ENCODE results near the gene ZSWIM7.

ZSWIM7 gene

GRCh38 chr17:15954222-15954621 lies 45.3 kb downstream of the ZSWIM7 start:
- Histone ChIP-seq H3K4me1 (ENCODE audit: control insufficient read depth in 1 of 2, insufficient read depth in 2 of 2, low read length in 2 of 2) (peaks cover 0 to 9% of the 10 kb centered on the region in 2 donors), H3K27ac (ENCODE audit: low read length) (no peak overlapping the region), H3K4me3 (ENCODE audit: low read depth in 1 of 2, low read length in 2 of 2) (no peak overlapping the region), H3K9me3 (ENCODE audit: control insufficient read depth in 1 of 2, low read length in 2 of 2) (no peaks in the 10 kb centered on the region), H3K36me3 (ENCODE audit: control insufficient read depth in 1 of 2, insufficient read depth in 2 of 2, low read length in 2 of 2) (no peaks in the 10 kb centered on the region), H3K27me3 (ENCODE audit: low read depth, low read length) (no peaks in the 10 kb centered on the region)

DNA sequence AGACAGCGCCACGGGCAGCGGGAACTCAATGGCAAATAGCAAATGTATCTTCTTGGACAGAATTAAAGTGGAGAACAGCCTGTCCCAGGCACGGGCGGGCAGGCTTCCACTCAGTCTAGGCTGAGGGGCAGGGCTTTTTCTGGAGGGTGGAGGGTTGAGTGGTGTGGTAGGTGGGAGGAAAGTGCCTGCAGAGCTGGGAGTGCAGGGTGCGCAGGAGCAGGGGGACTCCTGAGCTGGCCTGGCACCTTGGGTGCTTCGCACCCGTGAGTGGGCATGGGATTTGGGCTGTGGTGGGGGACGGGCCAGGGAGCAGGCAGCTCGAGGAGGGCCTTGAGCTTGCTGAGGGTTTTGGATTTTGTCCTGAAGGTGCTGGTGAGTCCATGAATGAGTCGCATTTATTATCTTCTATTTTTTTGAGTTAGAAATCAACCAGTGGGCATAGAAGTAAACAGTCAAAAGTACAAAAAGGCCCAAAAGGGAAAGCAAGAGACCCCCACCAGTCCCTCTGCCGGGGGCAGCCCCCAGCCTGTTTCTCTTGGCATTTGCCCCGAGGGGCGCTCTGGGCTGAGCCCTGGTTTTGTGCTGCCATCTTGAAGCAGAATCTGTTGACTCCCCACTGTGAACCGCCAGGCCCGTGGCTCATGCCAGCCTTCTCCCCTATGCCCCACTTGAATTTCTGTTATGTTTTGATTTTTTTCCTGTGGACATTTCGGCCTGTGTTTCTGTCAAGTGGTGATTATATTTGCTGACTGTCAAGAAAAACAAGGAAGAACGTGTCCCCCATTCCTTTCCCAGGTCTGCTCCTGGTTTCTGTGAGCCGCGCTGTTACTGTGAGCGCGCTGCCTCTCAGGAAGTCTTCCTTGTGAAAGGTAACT lies 46.4 kb downstream of the ZSWIM7 start:
- no peaks in the 10 kb centered on the region for H3K4me1 ChIP-seq (ENCODE audit: control insufficient read depth in 1 of 2, insufficient read depth in 2 of 2, low read length in 2 of 2)
- no peak overlapping the region for H3K4me3 ChIP-seq (ENCODE audit: low read depth in 1 of 2, low read length in 2 of 2)
- no peaks in the 10 kb centered on the region for H3K27me3 ChIP-seq (ENCODE audit: low read depth, low read length)
- no peak overlapping the region for H3K27ac ChIP-seq (ENCODE audit: low read length)
- no peaks in the 10 kb centered on the region for H3K36me3 ChIP-seq (ENCODE audit: control insufficient read depth in 1 of 2, insufficient read depth in 2 of 2, low read length in 2 of 2)
- H3K9me3 ChIP-seq (ENCODE audit: control insufficient read depth in 1 of 2, low read length in 2 of 2) = no peaks in the 10 kb centered on the region

GRCh38 chr17:15952048-15952532 lies 47.4 kb downstream of the ZSWIM7 start:
- Histone ChIP-seq H3K4me1 (ENCODE audit: control insufficient read depth in 1 of 2, insufficient read depth in 2 of 2, low read length in 2 of 2) (no peaks in the 10 kb centered on the region), H3K36me3 (ENCODE audit: control insufficient read depth in 1 of 2, insufficient read depth in 2 of 2, low read length in 2 of 2) (no peaks in the 10 kb centered on the region), H3K27me3 (ENCODE audit: low read depth, low read length) (no peaks in the 10 kb centered on the region), H3K27ac (ENCODE audit: low read length) (no peak overlapping the region), H3K4me3 (ENCODE audit: low read depth in 1 of 2, low read length in 2 of 2) (no peak overlapping the region), H3K9me3 (ENCODE audit: control insufficient read depth in 1 of 2, low read length in 2 of 2) (no peaks in the 10 kb centered on the region)

- H3K9me3 ChIP-seq (ENCODE audit: control insufficient read depth in 1 of 2, low read length in 2 of 2) = no peaks in the 10 kb centered on the region
- H3K4me3 ChIP-seq (ENCODE audit: low read depth in 1 of 2, low read length in 2 of 2) = no peak overlapping the region
- H3K27me3 ChIP-seq (ENCODE audit: low read depth, low read length) = no peaks in the 10 kb centered on the region
- no peak overlapping the region for H3K27ac ChIP-seq (ENCODE audit: low read length)
- H3K36me3 ChIP-seq (ENCODE audit: control insufficient read depth in 1 of 2, insufficient read depth in 2 of 2, low read length in 2 of 2) = no peaks in the 10 kb centered on the region
- peaks cover 0 to 2% of the 10 kb centered on the region in 2 donors for H3K4me1 ChIP-seq (ENCODE audit: control insufficient read depth in 1 of 2, insufficient read depth in 2 of 2, low read length in 2 of 2)
Observed at GRCh38 chr17:15951368-15952047, 48.0 kb downstream of the ZSWIM7 start.

GRCh38 chr17:15947976-15948752 lies 51.3 kb downstream of the ZSWIM7 start:
- Histone ChIP-seq H3K4me1 (ENCODE audit: control insufficient read depth in 1 of 2, insufficient read depth in 2 of 2, low read length in 2 of 2) (peaks cover 5 to 12% of the 10 kb centered on the region in 2 donors), H3K36me3 (ENCODE audit: control insufficient read depth in 1 of 2, insufficient read depth in 2 of 2, low read length in 2 of 2) (no peaks in the 10 kb centered on the region), H3K9me3 (ENCODE audit: control insufficient read depth in 1 of 2, low read length in 2 of 2) (no peaks in the 10 kb centered on the region), H3K4me3 (ENCODE audit: low read depth in 1 of 2, low read length in 2 of 2) (no peak overlapping the region), H3K27ac (ENCODE audit: low read length) (no peak overlapping the region), H3K27me3 (ENCODE audit: low read depth, low read length) (no peaks in the 10 kb centered on the region)

GRCh38 chr17:15947271-15947670 lies 52.2 kb downstream of the ZSWIM7 start:
- H3K27me3 ChIP-seq (ENCODE audit: low read depth, low read length) = no peaks in the 10 kb centered on the region
- H3K36me3 ChIP-seq (ENCODE audit: control insufficient read depth in 1 of 2, insufficient read depth in 2 of 2, low read length in 2 of 2) = no peaks in the 10 kb centered on the region
- peak overlapping the region in 1 of 2 donors; percentile 68 for H3K4me3 ChIP-seq (ENCODE audit: low read depth in 1 of 2, low read length in 2 of 2)
- no peaks in the 10 kb centered on the region for H3K9me3 ChIP-seq (ENCODE audit: control insufficient read depth in 1 of 2, low read length in 2 of 2)
- H3K4me1 ChIP-seq (ENCODE audit: control insufficient read depth in 1 of 2, insufficient read depth in 2 of 2, low read length in 2 of 2) = peaks cover 5 to 12% of the 10 kb centered on the region in 2 donors
- H3K27ac ChIP-seq (ENCODE audit: low read length) = peak overlapping the region; percentile 31

DNA sequence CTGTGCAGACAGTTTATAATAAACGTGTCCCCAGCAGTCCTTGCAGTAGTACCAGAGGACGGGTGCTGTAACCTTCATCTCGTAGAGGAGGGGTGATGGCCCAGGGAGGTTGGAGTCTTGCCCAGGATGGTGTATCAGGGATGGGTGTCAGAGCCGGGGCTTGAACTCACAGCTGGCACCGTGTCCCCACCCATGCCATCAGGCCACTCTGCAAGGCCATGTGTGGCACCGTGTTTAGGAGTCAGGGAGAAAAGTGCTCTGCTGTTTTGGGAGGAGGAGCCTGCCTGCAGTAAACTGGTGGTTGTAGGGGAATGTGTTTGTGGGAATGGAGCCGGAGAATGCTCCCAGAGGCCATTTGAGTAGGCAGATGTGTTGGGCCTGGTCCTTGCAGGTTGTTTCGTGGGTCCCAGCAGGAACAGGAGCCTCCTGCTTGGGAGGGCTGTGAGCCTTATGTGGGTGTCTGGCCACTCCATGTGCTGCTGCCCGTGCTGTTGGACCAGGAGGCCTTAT lies 52.8 kb downstream of the ZSWIM7 start:
- Histone ChIP-seq H3K27ac (ENCODE audit: low read length) (peak overlapping the region; percentile 31), H3K27me3 (ENCODE audit: low read depth, low read length) (no peaks in the 10 kb centered on the region), H3K4me3 (ENCODE audit: low read depth in 1 of 2, low read length in 2 of 2) (peak overlapping the region in 1 of 2 donors; percentile 68), H3K4me1 (ENCODE audit: control insufficient read depth in 1 of 2, insufficient read depth in 2 of 2, low read length in 2 of 2) (peaks cover 5 to 12% of the 10 kb centered on the region in 2 donors), H3K9me3 (ENCODE audit: control insufficient read depth in 1 of 2, low read length in 2 of 2) (no peaks in the 10 kb centered on the region), H3K36me3 (ENCODE audit: control insufficient read depth in 1 of 2, insufficient read depth in 2 of 2, low read length in 2 of 2) (no peaks in the 10 kb centered on the region)

- Histone ChIP-seq H3K4me1 (ENCODE audit: control insufficient read depth in 1 of 2, insufficient read depth in 2 of 2, low read length in 2 of 2) (peaks cover 5 to 12% of the 10 kb centered on the region in 2 donors), H3K4me3 (ENCODE audit: low read depth in 1 of 2, low read length in 2 of 2) (peak overlapping the region; percentile 68 to 70), H3K36me3 (ENCODE audit: control insufficient read depth in 1 of 2, insufficient read depth in 2 of 2, low read length in 2 of 2) (no peaks in the 10 kb centered on the region), H3K27me3 (ENCODE audit: low read depth, low read length) (no peaks in the 10 kb centered on the region), H3K9me3 (ENCODE audit: control insufficient read depth in 1 of 2, low read length in 2 of 2) (no peaks in the 10 kb centered on the region), H3K27ac (ENCODE audit: low read length) (no peak overlapping the region)
Observed at GRCh38 chr17:15945527-15946191, 53.8 kb downstream of the ZSWIM7 start.

- H3K9me3 ChIP-seq (ENCODE audit: control insufficient read depth in 1 of 2, low read length in 2 of 2) = no peaks in the 10 kb centered on the region
- peaks cover 5 to 12% of the 10 kb centered on the region in 2 donors for H3K4me1 ChIP-seq (ENCODE audit: control insufficient read depth in 1 of 2, insufficient read depth in 2 of 2, low read length in 2 of 2)
- no peaks in the 10 kb centered on the region for H3K36me3 ChIP-seq (ENCODE audit: control insufficient read depth in 1 of 2, insufficient read depth in 2 of 2, low read length in 2 of 2)
- H3K4me3 ChIP-seq (ENCODE audit: low read depth in 1 of 2, low read length in 2 of 2) = peak within 1 kb of the TSS; percentile 68 to 70
- H3K27ac ChIP-seq (ENCODE audit: low read length) = no peak within 1 kb of the TSS
- no peaks in the 10 kb centered on the region for H3K27me3 ChIP-seq (ENCODE audit: low read depth, low read length)
Observed at GRCh38 chr17:15944759-15945526, 54.6 kb downstream of the ZSWIM7 start, which contains the start of gene ADORA2B. Gene ADORA2B (plus strand): TSS chr17:15945130. CDS start chr17:15945249, 119 bp downstream.
